HG03060 (cell line): ENCODE data around the gene MTURN.
A peak's percentile ranks its signal among the peaks of the same experiment; 100 is the strongest.

ENCODE experiments used
- ATAC-seq: cut with Tn5 transposase; IDR thresholded peaks from one replicate; pipeline ENCODE4 v1.9.1; 2021; ENCODE audit warnings: low read depth, moderate number of reproducible peaks; ENCODE audit not compliant: unreplicated experiment

MTURN gene

GRCh38 chr7:30159163-30159562 is 24.4 kb downstream of the MTURN start:
- no peak for ATAC-seq

GRCh38 chr7:30159698-30160143 is 24.9 kb downstream of the MTURN start:
- ATAC-seq, result no peak

DNA sequence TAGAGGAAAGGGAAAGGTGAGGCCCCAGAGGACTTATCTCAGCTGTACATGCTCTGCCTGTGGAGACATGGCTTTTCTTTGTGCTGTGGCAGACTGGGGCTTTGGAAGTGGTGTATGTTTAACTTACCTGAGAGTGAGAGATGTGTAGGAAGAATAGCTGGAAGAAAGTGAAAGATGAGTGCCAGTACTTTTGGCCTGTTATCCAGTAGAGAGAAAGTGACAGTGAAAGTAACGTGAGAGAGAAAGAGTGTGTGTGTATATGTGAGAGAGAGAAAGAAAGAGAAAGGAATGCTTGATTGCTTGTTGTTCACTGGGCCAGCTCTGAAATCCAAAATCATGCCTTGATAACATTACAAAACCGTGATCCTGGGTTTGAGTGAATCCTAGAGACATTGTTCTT is 25.5 kb downstream of the MTURN start:
- no peak for ATAC-seq

GRCh38 chr7:30162133-30162532 is 27.3 kb downstream of the MTURN start:
- ATAC-seq, result no peak

DNA sequence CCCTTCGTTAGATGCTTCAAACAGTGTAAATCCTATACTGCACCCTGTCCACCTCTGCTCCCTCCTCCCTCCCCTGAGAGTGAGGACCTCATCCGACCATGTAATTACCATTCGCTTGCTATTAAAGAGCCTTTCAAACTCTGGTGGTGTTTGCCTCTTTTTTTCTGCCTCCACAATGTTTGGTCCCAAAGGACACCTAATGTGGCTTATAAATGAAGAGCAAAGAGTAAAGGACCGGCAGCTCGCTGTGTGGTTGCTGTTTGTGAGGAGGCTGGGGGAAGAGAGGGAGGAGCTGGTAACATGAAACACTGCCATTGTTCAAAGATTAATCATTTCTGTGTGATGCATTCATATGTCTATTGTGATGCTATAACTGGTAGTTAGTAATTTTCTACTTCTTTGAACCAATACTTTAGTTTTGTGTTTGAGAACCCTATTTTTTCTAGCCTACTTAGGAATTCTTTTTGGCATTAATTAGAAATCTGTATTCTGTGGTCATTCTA is 27.9 kb downstream of the MTURN start:
- peak; percentile 27 for ATAC-seq

GRCh38 chr7:30163231-30163894 is 28.6 kb downstream of the MTURN start:
- peak; percentile 32 for ATAC-seq

DNA sequence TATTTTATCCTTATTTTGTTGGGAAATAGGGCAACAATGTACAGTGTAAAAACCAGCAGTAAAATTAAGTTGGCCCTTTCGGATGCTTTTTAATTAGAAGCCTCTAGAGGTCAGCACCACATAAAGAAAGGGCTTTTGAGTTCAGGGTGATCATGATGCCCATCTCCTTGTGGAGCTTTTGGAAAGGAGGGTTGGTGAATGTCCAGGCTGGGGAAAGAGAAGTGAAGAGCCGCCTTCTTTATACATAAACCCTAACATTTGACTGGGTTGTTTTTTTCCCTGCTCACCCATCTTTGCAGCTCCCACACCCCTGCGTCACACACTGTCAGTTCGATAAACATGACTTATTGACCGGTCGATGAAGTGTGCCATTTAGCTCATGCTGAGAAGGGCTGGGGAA is 29.8 kb downstream of the MTURN start:
- ATAC-seq, result no peak

- no peak for ATAC-seq
These were observed 30.8 kb downstream of the MTURN start for GRCh38 chr7:30165590-30165989.

DNA sequence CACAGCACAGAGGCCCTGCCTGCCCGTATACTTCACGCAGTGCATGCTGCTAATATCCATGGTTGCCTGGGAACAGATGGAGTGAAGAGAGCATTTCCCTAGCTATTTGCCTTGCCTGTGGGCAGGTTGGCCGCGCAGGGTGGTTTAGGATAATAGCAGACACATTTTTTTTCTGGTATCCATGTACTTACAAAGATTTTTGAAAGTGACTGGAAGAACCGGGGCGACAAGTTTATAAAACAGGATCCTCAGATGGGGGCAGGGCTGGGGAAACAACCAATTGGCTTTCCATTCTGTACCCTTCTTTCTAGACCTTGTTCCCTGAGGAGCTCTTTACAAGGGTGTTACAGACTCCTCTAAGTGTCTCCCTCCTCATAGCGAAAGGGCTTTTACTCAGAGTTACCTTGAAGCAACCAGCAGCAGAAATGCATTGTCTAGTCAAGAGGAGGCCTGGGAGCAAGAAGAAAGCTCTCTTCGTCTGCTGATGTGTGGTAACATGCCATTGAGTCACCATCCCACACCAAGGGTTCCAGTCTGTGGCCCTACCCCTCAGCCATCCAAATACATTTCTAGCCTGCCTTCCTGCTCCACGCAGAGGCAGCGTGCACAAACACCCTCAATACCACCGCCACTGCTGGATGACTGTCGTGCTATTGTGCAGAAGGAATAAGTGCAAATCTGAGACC is 31.5 kb downstream of the MTURN start:
- no peak for ATAC-seq

GRCh38 chr7:30166841-30167235 is 32.1 kb downstream of the MTURN start:
- ATAC-seq, result no peak

DNA sequence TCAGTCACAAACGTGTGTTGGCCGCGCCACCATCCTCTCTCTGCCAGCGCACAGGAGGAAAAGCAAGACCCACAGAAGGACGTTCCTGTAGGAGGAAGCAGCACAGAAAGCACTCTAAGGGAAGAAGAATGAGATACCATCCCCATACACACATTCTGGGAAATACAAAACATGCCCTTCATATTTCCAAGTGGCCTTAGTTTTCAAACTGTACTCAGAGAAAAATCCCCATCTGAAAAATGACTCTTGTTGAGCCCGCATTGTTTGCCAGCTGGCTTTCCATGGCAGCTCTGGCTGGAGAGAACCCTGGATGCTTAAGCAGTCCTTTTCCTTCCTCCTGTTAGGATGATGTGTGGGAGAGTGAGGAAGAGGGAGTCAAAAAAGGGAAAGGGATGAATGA is 33.1 kb downstream of the MTURN start:
- no peak for ATAC-seq

- ATAC-seq, result no peak
These were observed 34.2 kb downstream of the MTURN start for GRCh38 chr7:30168835-30169573.

GRCh38 chr7:30169579-30169978 is 34.8 kb downstream of the MTURN start:
- no peak for ATAC-seq

DNA sequence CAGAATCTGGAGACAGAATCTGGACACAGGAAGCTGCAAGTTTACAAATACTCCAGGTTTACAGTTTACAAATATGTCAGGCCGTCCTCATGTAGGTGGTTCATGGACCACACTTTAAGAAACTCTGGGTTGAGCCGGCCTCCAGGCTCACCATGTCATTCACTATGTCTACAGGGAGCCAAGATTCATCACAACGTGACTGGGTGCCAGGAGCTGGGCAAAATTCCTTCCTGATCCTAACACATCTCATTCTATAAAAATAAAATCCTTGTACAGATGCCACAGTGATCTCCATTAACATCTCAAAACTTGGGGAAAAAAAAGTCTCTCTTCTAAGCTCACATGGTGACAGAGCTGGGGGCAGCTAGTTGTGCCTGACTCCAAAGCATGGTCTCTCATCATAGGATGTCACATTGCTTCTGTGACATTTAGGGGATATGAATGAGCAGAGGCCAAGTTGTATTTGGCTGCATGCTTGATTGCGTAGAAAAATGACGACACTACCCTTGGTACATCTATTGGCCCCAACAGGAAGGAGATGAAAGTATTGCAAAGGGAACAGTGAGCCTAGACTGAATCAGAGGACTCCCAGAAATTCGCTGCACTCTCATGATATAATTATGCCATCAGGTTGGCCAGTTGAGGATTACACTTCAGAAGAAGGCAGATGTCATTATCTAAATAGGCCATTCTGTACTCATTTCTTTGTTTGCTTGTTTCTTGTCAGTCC is 35.9 kb downstream of the MTURN start:
- no peak for ATAC-seq

- no peak for ATAC-seq
These were observed 37.1 kb downstream of the MTURN start for GRCh38 chr7:30171766-30172447.

DNA sequence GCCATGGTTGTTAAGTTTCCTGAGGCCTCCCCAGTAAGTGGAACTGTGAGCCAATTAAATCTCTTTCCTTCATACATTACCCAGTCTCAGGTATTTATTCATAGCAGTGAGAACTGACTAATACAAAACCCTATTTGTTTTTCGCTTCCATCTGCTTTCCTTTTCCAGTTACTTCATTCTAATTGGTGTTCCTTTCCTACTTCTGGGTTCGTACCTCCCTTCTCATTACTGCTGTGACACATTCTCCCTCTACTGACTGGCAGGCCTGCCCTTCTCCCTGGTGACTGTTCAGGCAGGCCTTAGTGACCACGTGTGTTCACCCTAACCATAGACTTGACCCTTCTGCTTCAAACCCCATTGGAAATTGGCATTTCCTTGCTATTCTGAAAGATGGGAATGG is 37.7 kb downstream of the MTURN start:
- no peak for ATAC-seq

DNA sequence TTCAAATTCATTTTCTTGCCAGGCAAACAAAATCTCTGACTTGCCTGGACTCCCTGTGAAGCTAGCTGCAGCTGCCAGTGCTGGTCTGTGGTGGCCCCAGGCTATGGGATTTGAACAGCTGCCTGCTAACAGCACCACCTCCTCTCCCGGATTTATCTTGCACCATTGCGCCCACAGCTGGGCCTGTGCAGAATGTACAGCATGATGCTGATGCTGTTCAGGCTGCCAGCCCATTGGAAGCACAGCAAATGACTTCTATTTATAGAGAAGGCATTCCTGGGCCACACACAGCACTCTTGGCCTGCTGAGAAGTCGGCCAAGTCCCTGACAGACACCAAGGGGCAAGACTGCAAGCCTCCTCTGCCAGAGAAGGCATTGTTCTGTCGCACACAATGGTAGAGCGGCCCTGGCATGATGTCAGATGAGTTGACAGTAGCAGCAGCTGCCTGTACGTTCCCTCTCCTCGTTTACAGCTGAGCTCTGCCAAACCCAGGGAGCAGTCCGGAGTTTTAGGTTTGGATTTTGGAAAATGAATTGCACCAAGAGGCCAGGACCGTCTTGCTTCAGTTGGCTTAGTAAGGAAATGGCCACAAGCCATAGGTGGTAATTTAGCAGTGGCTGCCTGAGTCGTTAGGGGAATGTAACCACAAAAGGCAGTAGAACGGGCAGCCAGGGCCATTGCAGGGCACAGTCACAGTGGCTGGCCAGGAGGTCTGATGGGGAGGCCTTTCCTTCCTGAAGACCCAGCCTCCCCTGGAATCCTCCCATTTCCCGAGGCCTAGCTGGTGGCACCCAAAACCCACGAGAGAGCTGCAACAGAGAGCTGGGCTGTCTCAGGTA is 38.5 kb downstream of the MTURN start:
- ATAC-seq, result no peak

- ATAC-seq, result no peak
These were observed 40.4 kb downstream of the MTURN start for GRCh38 chr7:30175180-30175579.

- no peak for ATAC-seq
These were observed 40.9 kb downstream of the MTURN start for GRCh38 chr7:30175636-30176147.
